Heart right ventricle (tissue), 16 donors: ENCODE measurements around the gene UBL3. TPM values are rescaled to one million over a fixed set of nuclear protein-coding genes. Genes with fewer than 3 reads are reported as not detected.

ENCODE experiments used
- ATAC-seq, 8 donors: fragments of 200-7000 bp; cut with Tn5 transposase; one replicate each; pipeline ENCODE4 v1.9.1; 2020; ENCODE audit warnings: mild to moderate bottlenecking in 8 of 8, moderate library complexity in 8 of 8, moderate number of reproducible peaks in 1 of 8
- DNase-seq, 2 donors: peaks; one replicate each; pipeline ENCODE4 v3.0.0-alpha.2; 2020
- H3K27ac ChIP-seq, 10 donors: fragments of 200-600 bp; sonication (generic) in 2 of 10; one replicate each; pipeline versions ENCODE4 v1.5.0 to v1.8.0; 2020 to 2022; ENCODE audit warnings: mild to moderate bottlenecking in 3 of 10
- H3K27me3 ChIP-seq, 7 donors: fragments of 200-600 bp; one replicate each; pipeline ENCODE4 v1.8.0; 2021 to 2022; ENCODE audit warnings: mild to moderate bottlenecking in 2 of 7
- H3K36me3 ChIP-seq, 9 donors: fragments of 200-600 bp; sonication (generic) in 1 of 9; one replicate each; pipeline versions ENCODE4 v1.5.0 to v1.8.0; 2020 to 2022; ENCODE audit warnings: mild to moderate bottlenecking in 2 of 9
- H3K4me1 ChIP-seq, 9 donors: fragments of 200-600 bp; sonication (generic) in 1 of 9; one replicate each; pipeline versions ENCODE4 v1.5.0 to v1.8.0; 2020 to 2022; ENCODE audit warnings: mild to moderate bottlenecking in 4 of 9
- H3K4me3 ChIP-seq, 10 donors: fragments of 200-600 bp; sonication (generic) in 2 of 10; one replicate each; pipeline versions ENCODE4 v1.5.0 to v1.8.0; 2020 to 2022; ENCODE audit warnings: mild to moderate bottlenecking in 7 of 10, moderate library complexity in 2 of 10
- H3K9me3 ChIP-seq, 11 donors: fragments of 200-600 bp in 10 of 11; sonication (generic) in 2 of 11; one replicate each; pipeline versions ENCODE4 v1.5.0 to v1.8.0; 2013 to 2022; ENCODE audit warnings: mild to moderate bottlenecking in 2 of 11, control low read depth in 1 of 11, moderate library complexity in 1 of 11
- WGBS, 2 donors: extraction: QIAGEN DNeasy Blood & Tissue Kit; methylation state at CpG; one replicate each; pipeline ENCODE4 v1.1.7; 2013; ENCODE audit warnings: inconsistent platforms in 1 of 2; 5-methylcytosine and 5-hydroxymethylcytosine counted together
- intact Hi-C, 10 donors: fragments of 100-400 bp; cut with DNase I; formaldehyde crosslinking; loops; one replicate each; pipeline versions ENCODE4 v1.11.1 to v1.14.2; 2022
- polyA plus RNA-seq, 2 donors: library from polyadenylated mRNA; stranded (reverse); fragments of 200-250 nt; gene quantifications; one replicate each; pipeline ENCODE4 v1.2.3, GENCODE V29; 2013
- total RNA-seq, 10 donors: library from RNA; stranded (reverse); fragmentation: NEBNext Ultra II Directional in 3 of 10; extraction: Animal tissue kit (Norgen Biotek cat#: 25700) in 3 of 10; gene quantifications; one replicate each; pipeline versions ENCODE4 v1.2.1 to v1.2.4, GENCODE V29; 2021 to 2023
- TF ChIP-seq, protein P1 (sequence below), 9 donors: fragments of 200-600 bp; sonication (generic) in 2 of 9; IDR thresholded peaks; one replicate each; pipeline versions ENCODE4 v1.5.0 to v1.8.0; 2021 to 2022; ENCODE audit warnings: antibody characterized with exemption in 9 of 9, mild to moderate bottlenecking in 5 of 9, moderate library complexity in 1 of 9
- donor health status: Arrhythmogenic right ventricular cardiomyopathy.
- donor health status: ischemic (EF 13 %, LVEDD 7.1; RV severe dilation, severe dysfunction).
- donor health status: healthy with polysubstance abuse.
- donor health status: DM: no; HTN: yes; CAD: no.
- donor health status: DM: no; HTN: no; CAD: no.
- donor health status: ischemic (EF 25% LVEDD 6.9; RV normal size, moderate dysfunction).
- donor health status: ischemic (EF 25% LVEDD 5.7; RV mildly dilated, moderate dysfunction).
- donor health status: healthy.
- donor health status: DM: yes; HTN: yes; CAD: no.
- donor health status: Ischemic cardiomyopathy.
- donor health status: ischemic (EF 35%, LVEDD 5.7; RV mildly dilated, moderate dysfunction).
- donor health status: nonischemic (EF 11% LVEDD 7.7; RV severe dilation, severe dysfunction).
- donor health status: DM: yes; HTN: yes; CAD: no.
- donor health status: PGD.
- donor health status: ischemic (EF 29% LVEDD 5.4; RV normal size, mild dysfunction).
- donor health status: nonischemic (EF 23%, LVEDD 6.1; RV moderate dilation, normal function).

Gene UBL3
- total and polyA plus RNA-seq, 12 donors = 6.7 to 24.3 (median 20.8) TPM

DNA sequence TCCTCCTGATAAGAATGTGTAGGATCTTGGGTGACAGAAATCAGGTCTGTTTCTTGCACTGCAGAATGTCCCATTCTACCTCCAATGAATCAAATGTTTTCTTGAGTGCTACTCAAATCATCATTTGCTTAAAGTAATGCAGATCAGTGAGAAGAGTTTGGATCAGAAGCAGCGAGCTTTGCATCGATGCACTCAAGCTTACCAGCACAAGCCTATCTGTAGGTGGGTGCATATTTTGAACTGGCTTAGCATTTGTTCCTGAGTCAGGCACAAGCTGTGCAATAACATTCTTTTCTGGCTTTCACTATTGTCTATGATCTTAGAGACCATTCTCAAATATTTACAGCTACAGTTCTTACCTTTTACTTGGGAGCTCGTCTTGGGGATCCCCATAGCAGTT is 109.5 kb downstream of the UBL3 start:
- 94 to 97% methylated on average over 3 of the region's 3 CpGs for WGBS, 2 donors
- TF ChIP-seq, protein P1, sequence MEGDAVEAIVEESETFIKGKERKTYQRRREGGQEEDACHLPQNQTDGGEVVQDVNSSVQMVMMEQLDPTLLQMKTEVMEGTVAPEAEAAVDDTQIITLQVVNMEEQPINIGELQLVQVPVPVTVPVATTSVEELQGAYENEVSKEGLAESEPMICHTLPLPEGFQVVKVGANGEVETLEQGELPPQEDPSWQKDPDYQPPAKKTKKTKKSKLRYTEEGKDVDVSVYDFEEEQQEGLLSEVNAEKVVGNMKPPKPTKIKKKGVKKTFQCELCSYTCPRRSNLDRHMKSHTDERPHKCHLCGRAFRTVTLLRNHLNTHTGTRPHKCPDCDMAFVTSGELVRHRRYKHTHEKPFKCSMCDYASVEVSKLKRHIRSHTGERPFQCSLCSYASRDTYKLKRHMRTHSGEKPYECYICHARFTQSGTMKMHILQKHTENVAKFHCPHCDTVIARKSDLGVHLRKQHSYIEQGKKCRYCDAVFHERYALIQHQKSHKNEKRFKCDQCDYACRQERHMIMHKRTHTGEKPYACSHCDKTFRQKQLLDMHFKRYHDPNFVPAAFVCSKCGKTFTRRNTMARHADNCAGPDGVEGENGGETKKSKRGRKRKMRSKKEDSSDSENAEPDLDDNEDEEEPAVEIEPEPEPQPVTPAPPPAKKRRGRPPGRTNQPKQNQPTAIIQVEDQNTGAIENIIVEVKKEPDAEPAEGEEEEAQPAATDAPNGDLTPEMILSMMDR (IDR thresholded peaks at IDR 0.05) = no peak
- no peak for DNase-seq
- no peak overlapping the region for H3K27ac ChIP-seq
- no peak overlapping the region for H3K4me3 ChIP-seq
- no peaks in the 10 kb centered on the region for H3K36me3 ChIP-seq
- ATAC-seq = no peak
- intact Hi-C loops = no loop called here
- H3K9me3 ChIP-seq = no peaks in the 10 kb centered on the region
- peaks cover 0 to 12% (median 0%) of the 10 kb centered on the region in 9 donors for H3K4me1 ChIP-seq
- H3K27me3 ChIP-seq = peaks cover 0 to 7% (median 0%) of the 10 kb centered on the region in 7 donors

DNA sequence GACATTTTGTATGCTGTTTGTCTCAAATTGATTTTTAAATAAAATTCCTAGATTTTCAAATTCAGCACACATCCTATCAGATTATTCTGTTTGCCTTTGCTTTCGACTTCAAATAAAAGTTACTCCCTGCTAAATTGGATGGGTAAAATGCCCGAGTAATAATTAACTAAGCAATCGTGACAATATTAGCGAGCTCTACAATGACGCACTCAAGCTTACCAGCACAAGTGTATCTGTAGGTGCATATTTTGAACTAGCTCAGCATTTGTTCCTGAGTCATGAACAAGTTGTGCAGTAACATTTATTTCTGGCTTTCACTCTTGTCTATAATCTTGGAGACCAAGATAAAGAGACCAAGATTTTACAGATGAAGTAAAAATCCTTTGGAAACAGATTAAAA is 113.4 kb downstream of the UBL3 start:
- DNase-seq (no peak), ATAC-seq (no peak)
- WGBS, 2 donors = 93 to 96% methylated on average over 5 of the region's 5 CpGs
- Histone ChIP-seq H3K4me1 (no peaks in the 10 kb centered on the region), H3K27me3 (peaks cover 0 to 29% (median 10%) of the 10 kb centered on the region in 7 donors), H3K27ac (no peak overlapping the region), H3K4me3 (no peak overlapping the region), H3K9me3 (no peaks in the 10 kb centered on the region), H3K36me3 (no peaks in the 10 kb centered on the region)
- intact Hi-C loops = no loop called here
- TF ChIP-seq, protein P1 (IDR thresholded peaks at IDR 0.05) = no peak

DNA sequence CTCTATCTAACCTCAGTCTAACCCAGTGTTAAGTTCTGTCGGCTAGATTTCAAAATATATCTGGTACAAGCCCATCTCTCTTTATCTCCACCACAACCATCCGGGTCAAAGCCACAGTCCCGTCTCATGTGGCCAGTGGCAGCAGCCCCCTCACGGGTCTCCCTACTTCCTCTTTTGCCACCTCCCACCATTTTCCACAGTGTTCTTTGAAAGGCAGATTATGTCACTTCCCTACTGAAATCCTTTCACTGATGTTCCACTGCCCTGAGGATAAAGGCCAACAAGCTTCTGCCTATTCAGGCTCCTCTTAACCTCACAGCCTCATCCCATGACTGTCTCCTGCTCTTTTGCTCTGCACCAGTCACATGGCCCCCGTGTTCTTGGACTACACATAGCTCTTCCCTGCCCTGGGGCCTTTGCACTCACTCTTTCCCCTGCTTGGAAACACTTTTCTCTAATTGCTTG is 117.2 kb downstream of the UBL3 start:
- Histone ChIP-seq H3K27me3 (peaks cover 0 to 42% (median 30%) of the 10 kb centered on the region in 7 donors), H3K27ac (no peak overlapping the region), H3K4me3 (no peak overlapping the region), H3K4me1 (no peaks in the 10 kb centered on the region), H3K9me3 (no peaks in the 10 kb centered on the region), H3K36me3 (no peaks in the 10 kb centered on the region)
- intact Hi-C loops = no loop called here
- TF ChIP-seq, protein P1 (IDR thresholded peaks at IDR 0.05) = no peak
- DNase-seq (no peak), ATAC-seq (no peak)
- 49 to 70% methylated on average over 5 of the region's 5 CpGs for WGBS, 2 donors

DNA sequence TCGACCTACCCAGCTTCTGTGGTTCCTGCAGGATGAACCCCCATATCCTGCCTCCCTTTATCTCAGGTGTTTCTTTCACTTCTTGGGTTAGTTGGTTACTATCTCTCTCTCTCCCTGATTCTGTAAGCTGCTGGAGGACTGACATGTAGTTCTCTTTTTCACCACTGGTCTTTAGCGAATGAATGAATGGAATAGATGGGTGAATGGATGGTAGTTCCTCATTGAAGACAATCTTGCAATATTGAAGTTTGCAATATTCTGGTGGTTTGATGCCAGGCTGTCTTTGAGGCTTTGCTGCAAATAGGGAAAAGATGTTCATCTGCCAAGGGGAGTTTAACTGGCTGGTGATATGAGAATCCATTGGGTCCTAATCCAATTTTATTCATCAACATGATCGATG is 120.2 kb downstream of the UBL3 start:
- whole genome bisulfite sequencing, 2 donors = 66 to 70% methylated on average over 3 of the region's 3 CpGs

More for the DNA sequence above, 120.2 kb downstream of the UBL3 start:
- Histone ChIP-seq H3K36me3 (no peaks in the 10 kb centered on the region), H3K27me3 (peaks cover 0 to 42% (median 28%) of the 10 kb centered on the region in 7 donors), H3K27ac (no peak overlapping the region), H3K4me1 (no peaks in the 10 kb centered on the region), H3K9me3 (peaks cover 0 to 11% (median 0%) of the 10 kb centered on the region in 11 donors), H3K4me3 (no peak overlapping the region)
- no peak for ATAC-seq
- intact Hi-C loops = no loop called here
- no peak for DNase-seq
- TF ChIP-seq, protein P1 (IDR thresholded peaks at IDR 0.05) = peak in 1 of 9 donors; percentile 15
